ENCODE data around the gene GALNT14.

- TF ChIP-seq CTCF (IDR thresholded peaks at IDR 0.05) (no peak), POLR2A (IDR thresholded peaks at IDR 0.05) (no peak)
These were observed 24.8 kb upstream of the GALNT14 start for GRCh38 chr2:31163011-31163539.

All from ovary (tissue), 3 donors.